HG03280 (cell line): ENCODE measurements around the gene ADSS1.

ENCODE experiments used
- ATAC-seq: cut with Tn5 transposase; IDR thresholded peaks from one replicate; pipeline ENCODE4 v1.9.1; 2021; ENCODE audit warnings: mild to moderate bottlenecking, moderate library complexity; ENCODE audit not compliant: unreplicated experiment

Gene ADSS1

GRCh38 chr14:104778694-104779331, 54.8 kb downstream of the ADSS1 start:
- no peak for ATAC-seq

GRCh38 chr14:104779776-104780512, 55.9 kb downstream of the ADSS1 start:
- ATAC-seq: no peak

- no peak for ATAC-seq
Measured at GRCh38 chr14:104780513-104781030, 56.5 kb downstream of the ADSS1 start.

- no peak for ATAC-seq
Measured at GRCh38 chr14:104781271-104782077, 57.4 kb downstream of the ADSS1 start.

GRCh38 chr14:104782086-104782807, 58.2 kb downstream of the ADSS1 start:
- ATAC-seq: no peak

- no peak for ATAC-seq
Measured at GRCh38 chr14:104782808-104783139, 58.7 kb downstream of the ADSS1 start.

- ATAC-seq: no peak
Measured at GRCh38 chr14:104783484-104784217, 59.6 kb downstream of the ADSS1 start.

GRCh38 chr14:104784218-104784568, 60.2 kb downstream of the ADSS1 start:
- no peak for ATAC-seq

GRCh38 chr14:104784846-104785707, 61.0 kb downstream of the ADSS1 start:
- no peak for ATAC-seq

- ATAC-seq: no peak
Measured at GRCh38 chr14:104785708-104786080, 61.7 kb downstream of the ADSS1 start.

GRCh38 chr14:104786091-104786586, 62.1 kb downstream of the ADSS1 start:
- ATAC-seq: no peak

- no peak for ATAC-seq
Measured at GRCh38 chr14:104786726-104787675, 63.0 kb downstream of the ADSS1 start.

GRCh38 chr14:104787736-104788135, 63.7 kb downstream of the ADSS1 start:
- no peak for ATAC-seq

GRCh38 chr14:104788161-104788818, 64.3 kb downstream of the ADSS1 start:
- no peak for ATAC-seq

- ATAC-seq: no peak
Measured at GRCh38 chr14:104788873-104789663, 65.0 kb downstream of the ADSS1 start.

GRCh38 chr14:104789752-104790743, 66.0 kb downstream of the ADSS1 start:
- no peak for ATAC-seq
